Activated CD8-positive, alpha-beta memory T cell treated with anti-CD3 and anti-CD28 coated beads, Interleukin-2, amount 50 U/mL, for 48 hours (primary cell): ENCODE results near the gene MARF1.
"Not testable (repeated sequence)": the region's sequence is repeated elsewhere in the genome, so short reads cannot be mapped to it uniquely, and the experiment has no call there.

Source experiments
- DNase-seq: peaks from one replicate; pipeline ENCODE4 v3.0.0-alpha.2; 2020

Gene MARF1

GRCh38 chr16:15643048-15643945, at the start of gene MARF1:
Gene MARF1 (minus strand): TSS chr16:15643154. CDS start chr16:15639233, 3,921 bp downstream.
- DNase-seq = peak; percentile 100

- DNase-seq = not testable (repeated sequence)
Measured at GRCh38 chr16:15692508-15692907, 49.6 kb upstream of the MARF1 start.

- no peak for DNase-seq
Measured at GRCh38 chr16:15691046-15691445, 48.1 kb upstream of the MARF1 start.

- DNase-seq = no peak
Measured at GRCh38 chr16:15690296-15690695, 47.3 kb upstream of the MARF1 start.

GRCh38 chr16:15689290-15689689, 46.3 kb upstream of the MARF1 start:
- DNase-seq = no peak

- no peak for DNase-seq
Measured at GRCh38 chr16:15686287-15686686, 43.3 kb upstream of the MARF1 start.

GRCh38 chr16:15682105-15682570, 39.2 kb upstream of the MARF1 start:
- no peak for DNase-seq

GRCh38 chr16:15677447-15677846, 34.5 kb upstream of the MARF1 start:
- no peak for DNase-seq

- no peak for DNase-seq
Measured at GRCh38 chr16:15676506-15676905, 33.6 kb upstream of the MARF1 start.

GRCh38 chr16:15674571-15674970, 31.6 kb upstream of the MARF1 start:
- DNase-seq = no peak

GRCh38 chr16:15672514-15673167, 29.7 kb upstream of the MARF1 start:
- DNase-seq = peak; percentile 68

GRCh38 chr16:15672127-15672513, 29.2 kb upstream of the MARF1 start:
- not testable (repeated sequence) for DNase-seq

GRCh38 chr16:15671530-15672117, 28.7 kb upstream of the MARF1 start:
- DNase-seq = no peak

GRCh38 chr16:15667091-15667742, 24.3 kb upstream of the MARF1 start:
- DNase-seq = no peak

GRCh38 chr16:15665107-15665506, 22.2 kb upstream of the MARF1 start:
- DNase-seq = no peak

GRCh38 chr16:15660203-15660601, 17.2 kb upstream of the MARF1 start:
- DNase-seq = no peak

- DNase-seq = no peak
Measured at GRCh38 chr16:15658556-15658955, 15.6 kb upstream of the MARF1 start.

GRCh38 chr16:15658149-15658548, 15.2 kb upstream of the MARF1 start:
- no peak for DNase-seq

GRCh38 chr16:15655561-15655960, 12.6 kb upstream of the MARF1 start:
- DNase-seq = not testable (repeated sequence)

- DNase-seq = no peak
Measured at GRCh38 chr16:15654591-15654990, 11.6 kb upstream of the MARF1 start.

- DNase-seq = no peak
Measured at GRCh38 chr16:15653227-15653626, 10.3 kb upstream of the MARF1 start.

GRCh38 chr16:15652293-15653001, 9.5 kb upstream of the MARF1 start:
- DNase-seq = no peak
